ENCODE results near the gene THEMIS2. TPM values are rescaled to one million over a fixed set of nuclear protein-coding genes. Genes with fewer than 3 reads are reported as not detected.

THEMIS2 gene
- total and polyA plus RNA-seq, 2 of the 8 experiments (the other 6 are each of a cell fraction or from before 2014, with no cell fraction given): 12.4 to 28.0 TPM

DNA sequence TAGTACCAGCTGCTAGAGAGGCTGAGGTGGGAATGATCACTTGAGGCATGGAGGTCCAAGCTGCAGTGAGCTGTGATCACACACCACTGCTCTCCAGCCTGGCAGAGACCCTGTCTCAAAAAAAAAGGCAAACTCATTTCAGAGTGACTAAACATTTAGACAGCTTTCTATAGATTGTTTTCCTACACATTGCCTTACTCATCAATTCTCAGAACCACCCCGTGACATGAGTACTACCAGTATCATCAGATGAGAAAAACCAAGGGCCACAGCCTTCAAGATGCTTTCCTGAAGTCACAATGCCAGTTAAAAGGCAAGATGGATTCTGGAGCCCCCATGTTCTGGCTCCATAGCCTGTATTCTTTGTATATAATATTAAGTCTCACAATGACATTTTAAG lies 40.1 kb downstream of the THEMIS2 start:
- ChIA-PET CTCF (ENCODE audit: partially characterized antibody) (interaction anchor here (1.0 kb wide), 1 partner anchor 16 kb away, joined by 3 read pairs; no protein-coding TSS in a partner anchor), POLR2A (ENCODE audit: partially characterized antibody) (interaction anchor here (1.4 to 1.7 kb wide), 2 partner anchors 20 to 47 kb away, joined by 3 to 4 read pairs; partner anchors contain the start of gene XKR8)
- FAIRE-seq (no peak), DNase-seq (ENCODE audit: low read depth in 1 of 2, low spot score in 2 of 2) (no peak)
- Histone ChIP-seq H3K23me2 (ENCODE audit: low read depth, low read length) (no peaks in the 10 kb centered on the region), H3K4ac (replicated peaks; ENCODE audit: insufficient read length, low read depth, low read length) (no peak overlapping the region), H3K27ac (ENCODE audit: low read depth, low read length) (no peak overlapping the region), H3K23ac (ENCODE audit: insufficient read length) (no peak overlapping the region), H3K27me3 (replicated peaks in 1 of 4; ENCODE audit: control insufficient read depth in 3 of 4, extremely low read depth in 1 of 4, insufficient read depth in 3 of 4, low read length in 3 of 4) (peaks cover 0 to 9% (median 8%) of the 10 kb centered on the region in 4 experiments; a peak in 6 of 7 replicates), H3K9me3 (ENCODE audit: insufficient read depth in 2 of 2, low read depth in 1 of 2, low read length in 1 of 2) (peaks cover 3 to 7% of the 10 kb centered on the region in 2 experiments; a peak in 3 of 4 replicates), H4K20me1 (replicated peaks in 1 of 2; ENCODE audit: control insufficient read depth in 1 of 2, insufficient read depth in 2 of 2, low read length in 2 of 2) (peaks cover under 1 to 3% of the 10 kb centered on the region in 2 experiments), H3K14ac (ENCODE audit: insufficient read length) (no peak overlapping the region), H3K4me2 (ENCODE audit: insufficient read depth in 1 of 2, low read depth in 2 of 2, low read length in 2 of 2) (no peak overlapping the region), H4K91ac (replicated peaks; ENCODE audit: insufficient read length, low read length) (no peak overlapping the region), H3K4me1 (replicated peaks in 1 of 4; ENCODE audit: control insufficient read depth in 3 of 4, insufficient read depth in 4 of 4, low read length in 3 of 4) (no peaks in the 10 kb centered on the region; a peak in 2 of 7 replicates), H3K4me3 (ENCODE audit: extremely low read depth in 1 of 4, insufficient read depth in 2 of 4, low read depth in 3 of 4, low read length in 4 of 4) (no peak overlapping the region), H4K5ac (ENCODE audit: insufficient read length, low read depth, low read length) (no peak overlapping the region), H4K8ac (ENCODE audit: extremely low read depth, insufficient read depth, low read length) (no peak overlapping the region), H2AFZ (ENCODE audit: low read length) (no peak overlapping the region), H3K36me3 (ENCODE audit: control insufficient read depth in 2 of 4, insufficient read depth in 4 of 4, low read length in 3 of 4) (peaks cover 16 to 55% (median 28%) of the 10 kb centered on the region in 4 experiments; a peak in 7 of 8 replicates), H3K79me2 (ENCODE audit: control insufficient read depth in 1 of 2, insufficient read depth in 2 of 2, low read length in 2 of 2) (peaks cover 0 to 29% of the 10 kb centered on the region in 2 experiments; a peak in 2 of 4 replicates), H2BK12ac (ENCODE audit: low read depth, low read length) (no peak overlapping the region), H3K56ac (replicated peaks; ENCODE audit: insufficient read length, low read depth, low read length) (no peak overlapping the region), H2AK5ac (ENCODE audit: low read depth, low read length) (no peak overlapping the region), H3K9ac (replicated peaks in 1 of 4; ENCODE audit: extremely low read depth in 1 of 4, low read depth in 3 of 4, low read length in 3 of 4) (no peak overlapping the region), H2BK20ac (ENCODE audit: low read length) (no peak overlapping the region), H2BK120ac (replicated peaks; ENCODE audit: low read depth, low read length) (no peak overlapping the region), H3K18ac (ENCODE audit: extremely low read depth, low read length) (no peak overlapping the region), H3K79me1 (ENCODE audit: low read depth, low read length) (no peaks in the 10 kb centered on the region; the same call in 1 of the 2 replicates), H2BK5ac (ENCODE audit: low read depth, low read length) (no peak overlapping the region), H2BK15ac (ENCODE audit: low read length) (no peak overlapping the region)
- 95% methylated on average over 1 of the region's 1 CpG; no CpG with 5 or more reads in 1 of the 2 experiments for WGBS, 2 experiments (ENCODE audit: extremely low coverage in 1 of 2, insufficient coverage in 1 of 2, insufficient read length in 1 of 2, insufficient replicate concordance in 2 of 2, low coverage in 1 of 2, low lambda C conversion rate in 2 of 2, missing lambda C conversion rate in 1 of 2)
- TF ChIP-seq YY1 (IDR thresholded peaks at IDR 0.05; ENCODE audit: low read depth, low read length): no peak
